HEK293 (cell line): ENCODE measurements around the gene ADAMTS16.

Experiments used
- CTCF ChIA-PET: fragments of 350-600 bp; formaldehyde crosslinking; extraction: SDS; loops from one replicate; lab custom pipeline; 2021; ENCODE audit warnings: antibody characterized with exemption; lab: Yijun Ruan, JAX
- POLR2A ChIA-PET: fragments of 300-600 bp; formaldehyde crosslinking; extraction: SDS; loops from one replicate; lab custom pipeline; 2020; ENCODE audit warnings: antibody characterized with exemption, inconsistent platforms; lab: Yijun Ruan, JAX
- H3K27ac ChIP-seq: fragments of 200-500 bp; sonication (Bioruptor generic); 2 replicates; pipeline ENCODE4 v1.5.1; 2014; ENCODE audit warnings: low read depth, low read length, control low read depth, inconsistent platforms; ENCODE audit errors: extremely low read depth
- H3K36me3 ChIP-seq, 2 experiments: fragments of 200-500 bp in 1 of 2; sonication (Bioruptor generic) in 1 of 2; 1 replicate in 1 of 2; 2 replicates in 1 of 2; pipeline ENCODE4 v1.5.1; 2014 to 2017; ENCODE audit warnings: inconsistent platforms in 2 of 2, low read length in 2 of 2; ENCODE audit not compliant: control insufficient read depth in 2 of 2, insufficient read depth in 1 of 2
- H3K4me1 ChIP-seq: fragments of 200-500 bp; sonication (Bioruptor generic); 2 replicates; pipeline ENCODE4 v1.5.1; 2014; ENCODE audit warnings: mild to moderate bottlenecking, low read length, inconsistent platforms; ENCODE audit not compliant: control insufficient read depth, insufficient read depth
- H3K4me3 ChIP-seq: 2 replicates; pipeline ENCODE4 v1.5.1; 2011; ENCODE audit warnings: low read depth, mild to moderate bottlenecking, control low read depth, low read length, moderate library complexity
- H3K9me3 ChIP-seq: fragments of 200-500 bp; sonication (Bioruptor generic); 2 replicates; pipeline ENCODE4 v1.5.1; 2014; ENCODE audit warnings: low read depth, low read length, inconsistent platforms; ENCODE audit not compliant: control insufficient read depth, insufficient read depth
- GFI1B ChIP-seq: fragments of 450-650 bp; formaldehyde crosslinking; IDR thresholded peaks from 2 replicates; pipeline ENCODE4 v1.5.1; 2016; ENCODE audit warnings: missing biosample characterization, missing genetic modification characterization
- GLIS1 ChIP-seq: fragments of 450-650 bp; formaldehyde crosslinking; IDR thresholded peaks from 2 replicates; pipeline ENCODE4 v1.5.1; 2016; ENCODE audit warnings: missing biosample characterization, missing genetic modification characterization
- HOXD13 ChIP-seq: sonication (generic); formaldehyde crosslinking; IDR thresholded peaks from 2 replicates; pipeline ENCODE4 v1.8.0; 2022; ENCODE audit warnings: missing genetic modification reagents, borderline replicate concordance
- SETDB1 ChIP-seq: IDR thresholded peaks from one replicate; pipeline ENCODE4 v1.6.1; 2017; ENCODE audit warnings: mild to moderate bottlenecking, low read length, moderate library complexity, mixed read lengths; ENCODE audit not compliant: insufficient read length
- ZBTB8A ChIP-seq: fragments of 450-650 bp; formaldehyde crosslinking; IDR thresholded peaks from 2 replicates; pipeline ENCODE4 v1.5.1; 2016; ENCODE audit warnings: missing biosample characterization, missing genetic modification characterization
- ZIC2 ChIP-seq: fragments of 450-650 bp; formaldehyde crosslinking; IDR thresholded peaks from 2 replicates; pipeline ENCODE4 v1.5.1; 2016; ENCODE audit warnings: missing biosample characterization, missing genetic modification characterization
- ZNF157 ChIP-seq: fragments of 450-650 bp; formaldehyde crosslinking; IDR thresholded peaks from 2 replicates; pipeline ENCODE4 v1.5.1; 2016; ENCODE audit warnings: missing biosample characterization, missing genetic modification characterization
- ZNF169 ChIP-seq: fragments of 450-650 bp; formaldehyde crosslinking; IDR thresholded peaks from 2 replicates; pipeline ENCODE4 v1.5.1; 2016; ENCODE audit warnings: missing biosample characterization, missing genetic modification characterization
- ZNF223 ChIP-seq: fragments of 450-650 bp; formaldehyde crosslinking; IDR thresholded peaks from 2 replicates; pipeline ENCODE4 v1.5.1; 2016; ENCODE audit warnings: missing biosample characterization, missing genetic modification characterization
- ZNF350 ChIP-seq: fragments of 450-650 bp; formaldehyde crosslinking; IDR thresholded peaks from 2 replicates; pipeline ENCODE4 v1.5.0; 2017; ENCODE audit warnings: missing biosample characterization, mild to moderate bottlenecking, missing genetic modification characterization
- ZNF394 ChIP-seq: fragments of 450-650 bp; formaldehyde crosslinking; IDR thresholded peaks from 2 replicates; pipeline ENCODE4 v1.5.1; 2016; ENCODE audit warnings: missing biosample characterization, missing genetic modification characterization, mild to moderate bottlenecking, moderate library complexity, borderline replicate concordance
- ZNF398 ChIP-seq: fragments of 450-650 bp; formaldehyde crosslinking; IDR thresholded peaks from 2 replicates; pipeline ENCODE4 v1.5.1; 2017; ENCODE audit warnings: missing biosample characterization, missing genetic modification characterization
- ZNF530 ChIP-seq: fragments of 450-650 bp; formaldehyde crosslinking; IDR thresholded peaks from 2 replicates; pipeline ENCODE4 v1.5.1; 2016; ENCODE audit warnings: low read depth, missing biosample characterization, missing genetic modification characterization
- ZNF624 ChIP-seq: fragments of 450-650 bp; formaldehyde crosslinking; IDR thresholded peaks from 2 replicates; pipeline ENCODE4 v1.5.1; 2017; ENCODE audit warnings: missing biosample characterization, missing genetic modification characterization
- ZNF660 ChIP-seq: fragments of 450-650 bp; IDR thresholded peaks from 2 replicates; pipeline ENCODE4 v1.5.1; 2018; ENCODE audit warnings: missing biosample characterization, mild to moderate bottlenecking, missing genetic modification characterization
- ZNF707 ChIP-seq: fragments of 450-650 bp; formaldehyde crosslinking; IDR thresholded peaks from 2 replicates; pipeline ENCODE4 v1.5.1; 2016; ENCODE audit warnings: missing biosample characterization, missing genetic modification characterization
- ZNF747 ChIP-seq: fragments of 450-650 bp; formaldehyde crosslinking; IDR thresholded peaks from 2 replicates; pipeline ENCODE4 v1.5.1; 2016; ENCODE audit warnings: missing biosample characterization, missing genetic modification characterization
- ZNF791 ChIP-seq: fragments of 450-650 bp; formaldehyde crosslinking; IDR thresholded peaks from 2 replicates; pipeline ENCODE4 v1.5.1; 2016; ENCODE audit warnings: missing biosample characterization, missing genetic modification characterization
- TF ChIP-seq, protein P1 (sequence below): fragments of 450-650 bp; formaldehyde crosslinking; IDR thresholded peaks from 2 replicates; pipeline ENCODE4 v1.5.1; 2016; ENCODE audit warnings: missing biosample characterization, missing genetic modification characterization
- TF ChIP-seq, protein P2 (sequence below): fragments of 450-650 bp; formaldehyde crosslinking; IDR thresholded peaks from 2 replicates; pipeline ENCODE4 v1.5.1; 2016; ENCODE audit warnings: missing biosample characterization, missing genetic modification characterization
- TF ChIP-seq, protein P3 (sequence below): fragments of 450-650 bp; formaldehyde crosslinking; IDR thresholded peaks from 2 replicates; pipeline ENCODE4 v1.5.1; 2016; ENCODE audit warnings: missing biosample characterization, missing genetic modification characterization, borderline replicate concordance

ADAMTS16 gene

DNA sequence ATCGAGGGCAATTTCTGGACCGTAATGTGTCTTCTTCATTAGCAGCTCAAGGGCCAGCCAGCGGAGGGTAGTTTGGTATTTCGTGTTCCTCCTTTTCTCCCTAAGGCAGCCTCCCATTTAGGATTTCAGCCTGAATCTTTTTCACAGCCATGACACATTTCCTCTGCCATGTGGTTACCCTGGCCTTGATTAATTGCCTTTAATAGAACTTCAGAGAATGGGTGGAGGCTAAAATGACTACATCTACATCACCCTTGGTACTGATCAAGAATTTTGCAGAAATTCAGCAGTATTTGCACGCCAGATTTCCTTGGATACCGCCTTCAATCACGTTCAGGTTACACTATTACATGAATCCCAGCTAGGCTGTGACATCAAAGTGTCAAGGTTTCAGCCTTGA is 58.0 kb downstream of the ADAMTS16 start:
- CTCF ChIA-PET = interaction anchor here (1.1 kb wide), 1 partner anchor 89 kb away, joined by 3 read pairs; no protein-coding TSS in a partner anchor
- H3K4me3 ChIP-seq = no peak overlapping the region
- H3K27ac ChIP-seq = no peak overlapping the region
- H3K9me3 ChIP-seq = no peaks in the 10 kb centered on the region
- TF ChIP-seq ZNF707 = no peak
- TF ChIP-seq, protein P1, sequence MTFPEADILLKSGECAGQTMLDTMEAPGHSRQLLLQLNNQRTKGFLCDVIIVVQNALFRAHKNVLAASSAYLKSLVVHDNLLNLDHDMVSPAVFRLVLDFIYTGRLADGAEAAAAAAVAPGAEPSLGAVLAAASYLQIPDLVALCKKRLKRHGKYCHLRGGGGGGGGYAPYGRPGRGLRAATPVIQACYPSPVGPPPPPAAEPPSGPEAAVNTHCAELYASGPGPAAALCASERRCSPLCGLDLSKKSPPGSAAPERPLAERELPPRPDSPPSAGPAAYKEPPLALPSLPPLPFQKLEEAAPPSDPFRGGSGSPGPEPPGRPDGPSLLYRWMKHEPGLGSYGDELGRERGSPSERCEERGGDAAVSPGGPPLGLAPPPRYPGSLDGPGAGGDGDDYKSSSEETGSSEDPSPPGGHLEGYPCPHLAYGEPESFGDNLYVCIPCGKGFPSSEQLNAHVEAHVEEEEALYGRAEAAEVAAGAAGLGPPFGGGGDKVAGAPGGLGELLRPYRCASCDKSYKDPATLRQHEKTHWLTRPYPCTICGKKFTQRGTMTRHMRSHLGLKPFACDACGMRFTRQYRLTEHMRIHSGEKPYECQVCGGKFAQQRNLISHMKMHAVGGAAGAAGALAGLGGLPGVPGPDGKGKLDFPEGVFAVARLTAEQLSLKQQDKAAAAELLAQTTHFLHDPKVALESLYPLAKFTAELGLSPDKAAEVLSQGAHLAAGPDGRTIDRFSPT (tag by site-specific recombination) = no peak
- POLR2A ChIA-PET = no interaction called here
- no peaks in the 10 kb centered on the region for H3K4me1 ChIP-seq
- no peaks in the 10 kb centered on the region for H3K36me3 ChIP-seq

- Histone ChIP-seq H3K4me1 (no peaks in the 10 kb centered on the region), H3K4me3 (no peak overlapping the region), H3K36me3 (no peaks in the 10 kb centered on the region), H3K27ac (no peak overlapping the region), H3K9me3 (no peaks in the 10 kb centered on the region)
- CTCF ChIA-PET = interaction anchor here (0.6 kb wide), 1 partner anchor 236 kb away, joined by 4 read pairs; no protein-coding TSS in a partner anchor
- POLR2A ChIA-PET = no interaction called here
- TF ChIP-seq SETDB1 = no peak
- TF ChIP-seq ZNF169 (tag by site-specific recombination) = no peak
- TF ChIP-seq GLIS1 (tag by site-specific recombination) = no peak
- no peak for TF ChIP-seq ZNF530 (tag by site-specific recombination)
- TF ChIP-seq ZNF747 (tag by site-specific recombination) = no peak
- no peak for TF ChIP-seq ZNF791 (tag by site-specific recombination)
- TF ChIP-seq GFI1B = no peak
- no peak for TF ChIP-seq ZBTB8A (tag by site-specific recombination)
- no peak for TF ChIP-seq ZNF157 (tag by site-specific recombination)
- TF ChIP-seq, protein P2, sequence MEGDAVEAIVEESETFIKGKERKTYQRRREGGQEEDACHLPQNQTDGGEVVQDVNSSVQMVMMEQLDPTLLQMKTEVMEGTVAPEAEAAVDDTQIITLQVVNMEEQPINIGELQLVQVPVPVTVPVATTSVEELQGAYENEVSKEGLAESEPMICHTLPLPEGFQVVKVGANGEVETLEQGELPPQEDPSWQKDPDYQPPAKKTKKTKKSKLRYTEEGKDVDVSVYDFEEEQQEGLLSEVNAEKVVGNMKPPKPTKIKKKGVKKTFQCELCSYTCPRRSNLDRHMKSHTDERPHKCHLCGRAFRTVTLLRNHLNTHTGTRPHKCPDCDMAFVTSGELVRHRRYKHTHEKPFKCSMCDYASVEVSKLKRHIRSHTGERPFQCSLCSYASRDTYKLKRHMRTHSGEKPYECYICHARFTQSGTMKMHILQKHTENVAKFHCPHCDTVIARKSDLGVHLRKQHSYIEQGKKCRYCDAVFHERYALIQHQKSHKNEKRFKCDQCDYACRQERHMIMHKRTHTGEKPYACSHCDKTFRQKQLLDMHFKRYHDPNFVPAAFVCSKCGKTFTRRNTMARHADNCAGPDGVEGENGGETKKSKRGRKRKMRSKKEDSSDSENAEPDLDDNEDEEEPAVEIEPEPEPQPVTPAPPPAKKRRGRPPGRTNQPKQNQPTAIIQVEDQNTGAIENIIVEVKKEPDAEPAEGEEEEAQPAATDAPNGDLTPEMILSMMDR (tag by site-specific recombination) = no peak
- no peak for TF ChIP-seq ZNF398 (tag by site-specific recombination)
- TF ChIP-seq, protein P3, sequence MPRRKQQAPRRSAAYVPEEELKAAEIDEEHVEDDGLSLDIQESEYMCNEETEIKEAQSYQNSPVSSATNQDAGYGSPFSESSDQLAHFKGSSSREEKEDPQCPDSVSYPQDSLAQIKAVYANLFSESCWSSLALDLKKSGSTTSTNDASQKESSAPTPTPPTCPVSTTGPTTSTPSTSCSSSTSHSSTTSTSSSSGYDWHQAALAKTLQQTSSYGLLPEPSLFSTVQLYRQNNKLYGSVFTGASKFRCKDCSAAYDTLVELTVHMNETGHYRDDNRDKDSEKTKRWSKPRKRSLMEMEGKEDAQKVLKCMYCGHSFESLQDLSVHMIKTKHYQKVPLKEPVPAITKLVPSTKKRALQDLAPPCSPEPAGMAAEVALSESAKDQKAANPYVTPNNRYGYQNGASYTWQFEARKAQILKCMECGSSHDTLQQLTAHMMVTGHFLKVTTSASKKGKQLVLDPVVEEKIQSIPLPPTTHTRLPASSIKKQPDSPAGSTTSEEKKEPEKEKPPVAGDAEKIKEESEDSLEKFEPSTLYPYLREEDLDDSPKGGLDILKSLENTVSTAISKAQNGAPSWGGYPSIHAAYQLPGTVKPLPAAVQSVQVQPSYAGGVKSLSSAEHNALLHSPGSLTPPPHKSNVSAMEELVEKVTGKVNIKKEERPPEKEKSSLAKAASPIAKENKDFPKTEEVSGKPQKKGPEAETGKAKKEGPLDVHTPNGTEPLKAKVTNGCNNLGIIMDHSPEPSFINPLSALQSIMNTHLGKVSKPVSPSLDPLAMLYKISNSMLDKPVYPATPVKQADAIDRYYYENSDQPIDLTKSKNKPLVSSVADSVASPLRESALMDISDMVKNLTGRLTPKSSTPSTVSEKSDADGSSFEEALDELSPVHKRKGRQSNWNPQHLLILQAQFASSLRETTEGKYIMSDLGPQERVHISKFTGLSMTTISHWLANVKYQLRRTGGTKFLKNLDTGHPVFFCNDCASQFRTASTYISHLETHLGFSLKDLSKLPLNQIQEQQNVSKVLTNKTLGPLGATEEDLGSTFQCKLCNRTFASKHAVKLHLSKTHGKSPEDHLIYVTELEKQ (tag by site-specific recombination) = no peak
- no peak for TF ChIP-seq HOXD13
- TF ChIP-seq ZNF394 (tag by site-specific recombination) = no peak
- TF ChIP-seq ZNF223 = no peak
- no peak for TF ChIP-seq ZNF350
- TF ChIP-seq ZIC2 (tag by site-specific recombination) = no peak
- no peak for TF ChIP-seq ZNF660 (tag by site-specific recombination)
- no peak for TF ChIP-seq ZNF624 (tag by site-specific recombination)
Observed at GRCh38 chr5:5198815-5199214, 58.7 kb downstream of the ADAMTS16 start.
